Measurements from ENCODE around the gene SVIL. TPM values are rescaled to one million over a fixed set of nuclear protein-coding genes. Genes with fewer than 3 reads are reported as not detected.
A peak's percentile ranks its signal among the peaks of the same experiment; 100 is the strongest.

SVIL gene
- total and polyA plus RNA-seq, 2 of the 13 experiments (the other 11 are each of a cell fraction or from before 2014, with no cell fraction given), result 3.9 to 12.1 TPM

DNA sequence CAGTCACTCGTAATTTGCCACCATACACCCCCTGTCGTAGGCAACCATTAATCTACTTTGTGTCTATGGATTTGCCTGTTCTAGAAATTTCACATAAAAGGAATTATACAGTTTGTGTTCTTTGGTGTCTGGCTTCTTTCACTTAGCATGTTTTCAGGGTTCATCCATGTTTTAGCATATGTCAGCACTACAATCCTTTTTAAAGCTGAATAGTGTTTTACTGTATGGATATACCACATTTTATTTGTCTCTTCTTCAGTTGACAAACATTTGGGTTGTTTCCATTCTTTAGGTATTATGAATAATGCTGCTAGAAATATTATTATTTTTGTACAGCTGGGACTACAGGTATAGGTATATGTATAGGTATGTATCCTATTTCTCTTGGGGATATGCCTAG, 17.4 kb upstream of the SVIL start:
- Histone ChIP-seq H3K27me3 (ENCODE audit: control insufficient read depth in 1 of 2, insufficient read depth in 2 of 2, low read length in 2 of 2) (no peaks in the 10 kb centered on the region), H3K9me3 (ENCODE audit: low read length) (peaks cover 20% of the 10 kb centered on the region), H4K20me1 (ENCODE audit: insufficient read depth, low read length) (no peaks in the 10 kb centered on the region), H3K27ac (ENCODE audit: extremely low read length, insufficient read depth, low read length) (no peak overlapping the region), H3K9ac (ENCODE audit: insufficient read depth, low read depth, low read length) (no peak overlapping the region), H2AFZ (ENCODE audit: low read length) (no peak overlapping the region), H3K79me2 (ENCODE audit: insufficient read depth, low read length) (no peaks in the 10 kb centered on the region), H3K4me3 (replicated peaks in 1 of 3; ENCODE audit: insufficient read depth in 1 of 3, low read depth in 2 of 3, low read length in 3 of 3) (no peak overlapping the region), H3K4me1 (ENCODE audit: insufficient read depth, low read length) (peaks cover 29% of the 10 kb centered on the region), H3K36me3 (replicated peaks in 1 of 2; ENCODE audit: control insufficient read depth in 1 of 2, insufficient read depth in 2 of 2, low read length in 2 of 2) (peaks cover 1 to 14% of the 10 kb centered on the region in 2 experiments; a peak in 3 of 5 replicates), H3K4me2 (ENCODE audit: low read depth, low read length) (no peak overlapping the region)
- POLR2A ChIA-PET, result no interaction called here
- intact Hi-C loops (cut with micrococcal nuclease; ENCODE audit: unreplicated experiment), result no loop called here
- in situ Hi-C loops (cut with HindIII; ENCODE audit: extremely low pct_ligation_motif_present, low pct_unique_long_range_greater_than_20kb), result no loop called here
- BruUV-seq (replicated peaks), result no TSS peak
- WGBS (ENCODE audit: low lambda C conversion rate), result 100% methylated on average over 2 of the region's 2 CpGs
- no peak for DNase-seq (ENCODE audit: low spot score)
- CTCF ChIA-PET (ENCODE audit: low intra/inter-chr PET ratio, low total read pairs), result no interaction called here
- TF ChIP-seq ZNF709 (CRISPR knock-in tag; IDR thresholded peaks at IDR 0.05) (no peak), NKX3-1 (CRISPR knock-in tag; IDR thresholded peaks at IDR 0.05) (no peak), MAFK (conservative IDR thresholded peaks at IDR 0.05 in 1 of 2, IDR thresholded peaks at IDR 0.05 in 1 of 2; ENCODE audit: low read length in 2 of 2) (peak in 1 of 2 experiments; percentile 52; a peak in 2 of 4 replicates), DMAP1 (CRISPR knock-in tag; IDR thresholded peaks at IDR 0.05) (no peak)
- FAIRE-seq, result no peak
- ATAC-seq, result no peak

DNA sequence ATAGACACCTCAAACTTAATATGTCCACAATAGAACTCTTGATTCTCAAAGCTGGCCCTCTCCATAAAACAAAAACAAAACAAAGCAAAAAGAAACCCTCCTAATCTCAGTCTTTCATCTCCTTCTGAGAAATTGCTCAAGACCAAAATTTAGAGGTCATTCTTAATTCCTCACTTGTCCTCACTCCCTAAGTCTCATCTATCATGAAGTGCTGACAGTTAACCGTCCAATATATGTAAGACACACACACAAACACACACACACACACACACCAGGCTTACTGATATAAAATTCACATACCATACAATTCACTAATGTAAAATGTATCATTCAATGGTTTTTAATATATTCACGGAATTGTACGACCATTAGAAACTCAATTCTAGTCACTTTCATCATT, 17.0 kb upstream of the SVIL start:
- Histone ChIP-seq H3K27me3 (ENCODE audit: control insufficient read depth in 1 of 2, insufficient read depth in 2 of 2, low read length in 2 of 2) (no peaks in the 10 kb centered on the region), H3K79me2 (ENCODE audit: insufficient read depth, low read length) (no peaks in the 10 kb centered on the region), H4K20me1 (ENCODE audit: insufficient read depth, low read length) (no peaks in the 10 kb centered on the region), H3K27ac (ENCODE audit: extremely low read length, insufficient read depth, low read length) (no peak overlapping the region), H3K9ac (ENCODE audit: insufficient read depth, low read depth, low read length) (no peak overlapping the region), H3K9me3 (ENCODE audit: low read length) (peaks cover 15% of the 10 kb centered on the region), H3K4me1 (ENCODE audit: insufficient read depth, low read length) (peaks cover 29% of the 10 kb centered on the region), H3K36me3 (replicated peaks in 1 of 2; ENCODE audit: control insufficient read depth in 1 of 2, insufficient read depth in 2 of 2, low read length in 2 of 2) (peaks cover 1 to 13% of the 10 kb centered on the region in 2 experiments; a peak in 1 of 5 replicates), H2AFZ (ENCODE audit: low read length) (no peak overlapping the region), H3K4me3 (replicated peaks in 1 of 3; ENCODE audit: insufficient read depth in 1 of 3, low read depth in 2 of 3, low read length in 3 of 3) (no peak overlapping the region), H3K4me2 (ENCODE audit: low read depth, low read length) (no peak overlapping the region)
- no peak for FAIRE-seq
- ChIA-PET CTCF (ENCODE audit: low intra/inter-chr PET ratio, low total read pairs) (no interaction called here), POLR2A (no interaction called here)
- no peak for ATAC-seq
- no TSS peak for BruUV-seq (replicated peaks)
- no peak for DNase-seq (ENCODE audit: low spot score)
- WGBS (ENCODE audit: low lambda C conversion rate), result 64% methylated on average over 3 of the region's 3 CpGs
- in situ Hi-C loops (cut with HindIII; ENCODE audit: extremely low pct_ligation_motif_present, low pct_unique_long_range_greater_than_20kb) (no loop called here), intact Hi-C loops (cut with micrococcal nuclease; ENCODE audit: unreplicated experiment) (no loop called here)
- TF ChIP-seq CHD2 (IDR thresholded peaks at IDR 0.05; ENCODE audit: low read depth, low read length) (no peak), RCOR2 (CRISPR knock-in tag; IDR thresholded peaks at IDR 0.05) (no peak), PAF1 (CRISPR knock-in tag; IDR thresholded peaks at IDR 0.05) (no peak), MTF1 (CRISPR knock-in tag; IDR thresholded peaks at IDR 0.05) (no peak), KMT2A (CRISPR knock-in tag; IDR thresholded peaks at IDR 0.05) (no peak), BHLHE40 (IDR thresholded peaks at IDR 0.05; ENCODE audit: low read length) (no peak)
- TF ChIP-seq, protein P1, sequence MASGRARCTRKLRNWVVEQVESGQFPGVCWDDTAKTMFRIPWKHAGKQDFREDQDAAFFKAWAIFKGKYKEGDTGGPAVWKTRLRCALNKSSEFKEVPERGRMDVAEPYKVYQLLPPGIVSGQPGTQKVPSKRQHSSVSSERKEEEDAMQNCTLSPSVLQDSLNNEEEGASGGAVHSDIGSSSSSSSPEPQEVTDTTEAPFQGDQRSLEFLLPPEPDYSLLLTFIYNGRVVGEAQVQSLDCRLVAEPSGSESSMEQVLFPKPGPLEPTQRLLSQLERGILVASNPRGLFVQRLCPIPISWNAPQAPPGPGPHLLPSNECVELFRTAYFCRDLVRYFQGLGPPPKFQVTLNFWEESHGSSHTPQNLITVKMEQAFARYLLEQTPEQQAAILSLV (CRISPR knock-in tag; IDR thresholded peaks at IDR 0.05; ENCODE audit: borderline replicate concordance), result no peak
- TF ChIP-seq, protein P2, sequence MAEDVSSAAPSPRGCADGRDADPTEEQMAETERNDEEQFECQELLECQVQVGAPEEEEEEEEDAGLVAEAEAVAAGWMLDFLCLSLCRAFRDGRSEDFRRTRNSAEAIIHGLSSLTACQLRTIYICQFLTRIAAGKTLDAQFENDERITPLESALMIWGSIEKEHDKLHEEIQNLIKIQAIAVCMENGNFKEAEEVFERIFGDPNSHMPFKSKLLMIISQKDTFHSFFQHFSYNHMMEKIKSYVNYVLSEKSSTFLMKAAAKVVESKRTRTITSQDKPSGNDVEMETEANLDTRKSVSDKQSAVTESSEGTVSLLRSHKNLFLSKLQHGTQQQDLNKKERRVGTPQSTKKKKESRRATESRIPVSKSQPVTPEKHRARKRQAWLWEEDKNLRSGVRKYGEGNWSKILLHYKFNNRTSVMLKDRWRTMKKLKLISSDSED (CRISPR knock-in tag; IDR thresholded peaks at IDR 0.05), result no peak
- TF ChIP-seq, protein P3, sequence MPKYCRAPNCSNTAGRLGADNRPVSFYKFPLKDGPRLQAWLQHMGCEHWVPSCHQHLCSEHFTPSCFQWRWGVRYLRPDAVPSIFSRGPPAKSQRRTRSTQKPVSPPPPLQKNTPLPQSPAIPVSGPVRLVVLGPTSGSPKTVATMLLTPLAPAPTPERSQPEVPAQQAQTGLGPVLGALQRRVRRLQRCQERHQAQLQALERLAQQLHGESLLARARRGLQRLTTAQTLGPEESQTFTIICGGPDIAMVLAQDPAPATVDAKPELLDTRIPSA (CRISPR knock-in tag; IDR thresholded peaks at IDR 0.05; ENCODE audit: borderline replicate concordance), result no peak
- TF ChIP-seq, protein P4, sequence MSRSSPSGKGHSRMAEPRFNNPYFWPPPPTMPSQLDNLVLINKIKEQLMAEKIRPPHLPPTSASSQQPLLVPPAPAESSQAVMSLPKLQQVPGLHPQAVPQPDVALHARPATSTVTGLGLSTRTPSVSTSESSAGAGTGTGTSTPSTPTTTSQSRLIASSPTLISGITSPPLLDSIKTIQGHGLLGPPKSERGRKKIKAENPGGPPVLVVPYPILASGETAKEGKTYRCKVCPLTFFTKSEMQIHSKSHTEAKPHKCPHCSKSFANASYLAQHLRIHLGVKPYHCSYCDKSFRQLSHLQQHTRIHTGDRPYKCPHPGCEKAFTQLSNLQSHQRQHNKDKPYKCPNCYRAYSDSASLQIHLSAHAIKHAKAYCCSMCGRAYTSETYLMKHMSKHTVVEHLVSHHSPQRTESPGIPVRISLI (CRISPR knock-in tag; IDR thresholded peaks at IDR 0.05; ENCODE audit: borderline replicate concordance), result no peak
- TF ChIP-seq, protein P5, sequence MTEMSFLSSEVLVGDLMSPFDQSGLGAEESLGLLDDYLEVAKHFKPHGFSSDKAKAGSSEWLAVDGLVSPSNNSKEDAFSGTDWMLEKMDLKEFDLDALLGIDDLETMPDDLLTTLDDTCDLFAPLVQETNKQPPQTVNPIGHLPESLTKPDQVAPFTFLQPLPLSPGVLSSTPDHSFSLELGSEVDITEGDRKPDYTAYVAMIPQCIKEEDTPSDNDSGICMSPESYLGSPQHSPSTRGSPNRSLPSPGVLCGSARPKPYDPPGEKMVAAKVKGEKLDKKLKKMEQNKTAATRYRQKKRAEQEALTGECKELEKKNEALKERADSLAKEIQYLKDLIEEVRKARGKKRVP (CRISPR knock-in tag; IDR thresholded peaks at IDR 0.05), result no peak
